Neural cell (in vitro differentiated cells): ENCODE data around the gene SLC49A4.

Experiments
- EZH2 ChIP-seq: fragments of 200-600, 300-800 bp; shearing (Covaris generic), sonication (generic); IDR thresholded peaks from 2 replicates; pipeline ENCODE4 v1.6.1; 2014; ENCODE audit warnings: antibody characterized with exemption, low read length, borderline replicate concordance, mild to moderate bottlenecking; ENCODE audit not compliant: insufficient read depth, poor library complexity, severe bottlenecking
- POLR2AphosphoS5 ChIP-seq: IDR thresholded peaks from 2 replicates; pipeline ENCODE4 v1.6.1; 2012

DNA sequence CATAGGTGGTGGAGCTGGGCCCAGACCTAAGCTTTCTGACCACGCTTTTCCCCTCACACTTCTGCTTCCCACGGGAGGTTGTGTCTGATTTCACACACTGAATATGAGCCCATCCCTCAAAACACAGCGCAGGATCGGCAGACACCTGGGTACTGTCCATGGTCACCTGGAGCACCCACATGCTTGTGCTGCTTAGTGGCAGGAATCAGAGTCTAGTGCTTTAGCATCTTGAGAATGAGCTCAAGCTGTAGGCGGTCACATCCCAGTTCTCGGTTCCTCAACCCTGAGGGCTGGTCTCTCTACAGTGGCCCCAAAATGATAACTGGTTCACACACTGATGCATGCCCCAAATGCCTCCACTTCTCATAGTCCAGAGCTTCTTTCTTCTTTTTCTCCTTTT lies 121.7 kb downstream of the SLC49A4 start:
- TF ChIP-seq EZH2 (no peak), POLR2AphosphoS5 (no peak)
